Psoas muscle (tissue), 8 donors: ENCODE data around the gene IL33. TPM values are rescaled to one million over a fixed set of nuclear protein-coding genes. Genes with fewer than 3 reads are reported as not detected.

ENCODE experiments used
- ATAC-seq, 4 donors: fragments of 200-7000 bp; cut with Tn5 transposase; one replicate each; pipeline ENCODE4 v1.9.1; 2020; ENCODE audit warnings: moderate library complexity in 3 of 4, mild to moderate bottlenecking in 2 of 4
- DNase-seq, 2 donors: peaks; one replicate each; pipeline ENCODE4 v3.0.0-alpha.2; 2020
- H3K27ac ChIP-seq: fragments of 200-600 bp; one replicate; pipeline ENCODE4 v1.8.0; 2022
- H3K27me3 ChIP-seq, 3 donors: fragments of 200-600 bp in 1 of 3; one replicate each; pipeline versions ENCODE4 v1.6.1 to v1.8.0; 2013 to 2022; ENCODE audit warnings: low read length in 2 of 3, mild to moderate bottlenecking in 2 of 3, moderate library complexity in 1 of 3; ENCODE audit not compliant: insufficient read depth in 3 of 3
- H3K36me3 ChIP-seq, 2 donors: fragments of 200-600 bp in 1 of 2; one replicate each; pipeline versions ENCODE4 v1.6.1 to v1.8.0; 2013 to 2022; ENCODE audit warnings: low read depth in 1 of 2, mild to moderate bottlenecking in 1 of 2, moderate library complexity in 1 of 2; ENCODE audit not compliant: insufficient read depth in 1 of 2
- H3K4me1 ChIP-seq: fragments of 200-600 bp; one replicate; pipeline ENCODE4 v1.8.0; 2022
- H3K4me3 ChIP-seq: fragments of 200-600 bp; one replicate; pipeline ENCODE4 v1.8.0; 2022; ENCODE audit warnings: mild to moderate bottlenecking
- H3K9me3 ChIP-seq: fragments of 200-600 bp; one replicate; pipeline ENCODE4 v1.8.0; 2022
- CTCF ChIP-seq: fragments of 200-600 bp; IDR thresholded peaks from one replicate; pipeline ENCODE4 v1.8.0; 2022; ENCODE audit warnings: antibody characterized with exemption
- WGBS, 3 donors: extraction: QIAGEN DNeasy Blood & Tissue Kit; methylation state at CpG; one replicate each; pipeline versions ENCODE4 v1.1.6 to v1.1.7; 2013; 5-methylcytosine and 5-hydroxymethylcytosine counted together
- intact Hi-C, 2 donors: fragments of 100-400 bp; cut with DNase I; formaldehyde crosslinking; loops; one replicate each; pipeline versions ENCODE4 v1.11.0 to v1.14.2; 2022
- polyA plus RNA-seq, 3 donors: library from polyadenylated mRNA; stranded (reverse); fragments of 200-250 nt; gene quantifications; one replicate each; pipeline ENCODE4 v1.2.3, GENCODE V29; 2013
- total RNA-seq, 4 donors: library from RNA; stranded (reverse); fragmentation: NEBNext Ultra II Directional in 2 of 4; extraction: Animal tissue kit (Norgen Biotek cat#: 25700) in 2 of 4; gene quantifications; one replicate each; pipeline versions ENCODE4 v1.2.1 to v1.2.4, GENCODE V29; 2021 to 2023
- donor health status: healthy with polysubstance abuse.
- donor health status: DM: no; HTN: no; CAD: no; lungs with moderate emphysema.
- donor health status: Bipolar disorder and iron deficiency.
- donor health status: healthy.
- donor health status: DM: yes; HTN: yes; CAD: no.
- donor health status: DM: no; HTN: no; CAD: no.
- donor health status: DM: no; HTN: no; CAD: no.
- donor health status: DM: yes; HTN: yes; CAD: no.

Gene IL33
- total and polyA plus RNA-seq, 7 donors = 2.0 to 11.5 (median 4.0) TPM

GRCh38 chr9:6239048-6239461 is 23.4 kb downstream of the IL33 start:
- intact Hi-C loops = no loop called here
- H3K9me3 ChIP-seq = no peaks in the 10 kb centered on the region
- no peaks in the 10 kb centered on the region for H3K36me3 ChIP-seq
- no peak overlapping the region for H3K27ac ChIP-seq
- DNase-seq = no peak
- H3K4me3 ChIP-seq = no peak overlapping the region
- no peak for ATAC-seq
- no peaks in the 10 kb centered on the region for H3K27me3 ChIP-seq
- WGBS, 3 donors = 74 to 80% (median 75%) methylated on average over 5 of the region's 5 CpGs
- H3K4me1 ChIP-seq = no peaks in the 10 kb centered on the region
- TF ChIP-seq CTCF = no peak

- 58 to 76% (median 67%) methylated on average over 2 of the region's 2 CpGs for WGBS, 3 donors
- ATAC-seq = no peak
- Histone ChIP-seq H3K27ac (no peak overlapping the region), H3K4me1 (no peaks in the 10 kb centered on the region), H3K36me3 (no peaks in the 10 kb centered on the region), H3K27me3 (no peaks in the 10 kb centered on the region), H3K9me3 (no peaks in the 10 kb centered on the region), H3K4me3 (no peak overlapping the region)
- intact Hi-C loops = no loop called here
- DNase-seq = no peak
- no peak for TF ChIP-seq CTCF
Observed at GRCh38 chr9:6239694-6240093, 24.1 kb downstream of the IL33 start.

GRCh38 chr9:6243746-6244145 is 28.1 kb downstream of the IL33 start:
- no peak for DNase-seq
- Histone ChIP-seq H3K36me3 (no peaks in the 10 kb centered on the region), H3K27me3 (peaks cover 0 to 4% (median 0%) of the 10 kb centered on the region in 3 donors), H3K9me3 (no peaks in the 10 kb centered on the region), H3K4me3 (no peak overlapping the region), H3K4me1 (no peaks in the 10 kb centered on the region), H3K27ac (no peak overlapping the region)
- intact Hi-C loops = no loop called here
- no peak for ATAC-seq
- TF ChIP-seq CTCF = no peak

DNA sequence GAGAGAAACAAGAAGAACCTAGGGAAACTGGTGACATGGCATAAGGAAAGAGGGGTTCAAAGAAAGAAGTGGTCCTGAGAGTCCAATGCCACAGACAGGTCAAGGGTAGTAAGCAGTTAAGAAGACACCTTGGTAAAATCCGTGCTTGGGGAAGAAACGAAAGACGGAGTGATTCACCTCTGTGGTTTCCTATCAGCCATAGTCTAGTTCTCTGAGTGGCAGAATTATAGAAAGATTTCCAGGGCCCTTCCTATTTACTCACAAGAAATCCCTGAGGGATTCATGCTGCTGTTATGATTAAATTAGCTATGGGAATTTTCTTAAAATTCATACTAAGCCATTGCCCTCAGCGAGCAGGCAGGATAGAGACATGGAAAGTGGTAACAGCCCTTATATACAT is 31.7 kb downstream of the IL33 start:
- no peak overlapping the region for H3K4me3 ChIP-seq
- ATAC-seq (no peak), DNase-seq (no peak)
- TF ChIP-seq CTCF = no peak
- intact Hi-C loops = no loop called here
- 56 to 66% (median 57%) methylated on average over 4 of the region's 4 CpGs for WGBS, 3 donors
- H3K27ac ChIP-seq = no peak overlapping the region
- no peaks in the 10 kb centered on the region for H3K36me3 ChIP-seq
- H3K4me1 ChIP-seq = no peaks in the 10 kb centered on the region
- no peaks in the 10 kb centered on the region for H3K9me3 ChIP-seq
- peaks cover 0 to 4% (median 0%) of the 10 kb centered on the region in 3 donors for H3K27me3 ChIP-seq

DNA sequence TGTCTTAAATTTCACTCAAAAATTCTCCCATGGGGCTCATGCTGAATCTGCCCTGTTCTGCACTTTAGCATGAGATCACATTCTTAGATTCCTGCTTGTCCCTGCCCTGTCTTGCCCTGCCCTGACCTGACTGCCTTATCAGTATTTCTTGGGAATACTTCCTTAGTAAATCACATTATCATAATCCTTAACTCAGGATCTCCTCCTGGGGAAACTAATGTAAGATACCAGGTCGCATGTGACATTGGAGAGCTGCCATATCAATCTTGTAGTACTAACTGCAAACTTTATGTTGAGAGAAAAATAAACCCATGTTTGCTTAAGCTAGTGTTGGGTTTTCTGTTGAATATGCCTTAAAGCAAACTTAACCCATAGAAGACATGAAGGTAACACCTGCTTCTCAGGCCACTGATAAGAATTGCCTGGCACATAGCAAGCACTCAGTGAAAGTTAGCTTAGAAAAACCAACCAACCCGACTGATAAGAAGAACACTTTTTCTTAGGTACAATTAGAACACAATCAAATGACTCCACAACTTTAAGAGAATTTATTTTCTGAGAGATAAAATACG is 53.3 kb downstream of the IL33 start:
- 68 to 75% (median 68%) methylated on average over 3 of the region's 3 CpGs for WGBS, 3 donors
- no peak for ATAC-seq

More for the DNA sequence above, 53.3 kb downstream of the IL33 start:
- TF ChIP-seq CTCF = no peak
- no peak for DNase-seq
- Histone ChIP-seq H3K27ac (no peak overlapping the region), H3K4me1 (no peaks in the 10 kb centered on the region), H3K36me3 (no peaks in the 10 kb centered on the region), H3K27me3 (no peaks in the 10 kb centered on the region), H3K4me3 (no peak overlapping the region), H3K9me3 (no peaks in the 10 kb centered on the region)
- intact Hi-C loops = no loop called here
